Pons (tissue), 1 donor: ENCODE results near the gene ATAD2B.
"Not testable (repeated sequence)": the region's sequence is repeated elsewhere in the genome, so short reads cannot be mapped to it uniquely, and the experiment has no call there.

ENCODE experiments used
- DNase-seq: peaks from one replicate; pipeline ENCODE4 v3.0.0-alpha.2; 2016; ENCODE audit warnings: low spot score

Gene ATAD2B

DNA sequence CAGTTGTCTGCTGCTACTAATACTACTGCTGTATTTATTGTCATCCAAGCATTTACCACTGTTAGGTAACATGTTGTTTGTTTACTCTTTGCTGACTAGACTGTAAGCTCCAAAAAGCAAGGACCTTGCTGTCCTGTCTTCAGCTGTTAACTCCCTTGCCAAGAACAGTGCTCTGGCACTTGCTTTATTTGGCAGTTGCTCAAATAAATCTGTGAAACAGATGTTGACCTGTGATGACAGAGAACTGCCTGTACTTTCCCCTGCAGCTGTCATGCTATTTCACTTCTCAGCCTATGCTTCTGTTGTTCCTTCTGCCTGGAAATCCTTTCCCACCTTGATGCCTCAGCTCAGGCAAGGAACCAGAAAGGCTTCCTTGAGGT is 181.2 kb downstream of the ATAD2B start:
- DNase-seq, result peak; percentile 12

DNA sequence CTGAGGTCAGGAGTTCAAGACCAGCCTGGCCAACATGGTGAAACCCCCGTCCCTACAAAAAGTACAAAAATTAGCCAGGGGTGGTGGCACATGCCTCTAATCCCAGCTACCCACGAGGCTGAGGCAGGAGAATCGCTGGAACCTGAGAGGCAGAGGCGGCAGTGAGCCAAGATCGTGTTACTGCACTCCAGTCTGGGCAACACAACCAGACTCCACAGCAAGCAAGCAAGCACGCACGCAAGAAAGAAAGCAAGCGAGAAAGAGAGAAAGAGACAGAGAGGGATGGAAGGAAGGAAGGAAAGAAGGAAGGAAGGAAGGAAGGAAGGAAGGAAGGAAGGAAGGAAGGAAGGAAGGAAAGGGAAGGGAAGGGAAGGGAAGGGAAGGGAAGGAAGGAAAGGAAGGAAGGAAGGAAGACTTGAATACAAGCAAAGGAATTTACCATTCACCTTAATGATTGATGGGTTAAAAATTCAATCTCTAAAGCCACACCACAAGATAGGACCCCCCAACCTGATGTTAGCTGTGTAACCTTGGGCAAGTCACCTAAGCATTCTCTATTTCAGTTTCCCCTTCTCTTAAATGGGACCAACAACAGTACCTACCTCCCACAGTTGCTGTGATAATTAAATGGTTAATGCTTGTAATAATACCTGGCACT is 181.7 kb downstream of the ATAD2B start:
- DNase-seq, result no peak

GRCh38 chr2:23736783-23737182 is 190.1 kb downstream of the ATAD2B start:
- DNase-seq, result not testable (repeated sequence)

DNA sequence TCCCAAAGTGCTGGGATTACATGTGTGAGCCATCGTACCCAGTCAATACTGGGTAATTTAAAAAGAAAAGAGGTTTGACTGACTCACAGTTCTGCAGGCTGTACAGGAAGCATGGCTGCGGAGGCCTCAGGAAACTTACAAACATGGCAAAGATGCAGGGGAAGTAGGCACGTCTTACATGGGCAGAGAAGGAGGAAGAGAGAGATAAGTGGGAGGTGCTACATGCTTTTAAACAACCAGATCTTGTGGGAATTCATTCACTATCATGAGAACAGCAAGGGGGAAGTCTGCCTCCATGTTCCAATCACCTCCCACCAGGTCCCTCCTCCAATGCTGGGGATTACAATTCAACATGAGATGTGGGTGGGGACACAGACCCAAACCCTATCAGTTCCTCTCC is 192.5 kb downstream of the ATAD2B start:
- DNase-seq, result no peak

- not testable (repeated sequence) for DNase-seq
Measured at GRCh38 chr2:23723029-23723428, 203.9 kb downstream of the ATAD2B start.

DNA sequence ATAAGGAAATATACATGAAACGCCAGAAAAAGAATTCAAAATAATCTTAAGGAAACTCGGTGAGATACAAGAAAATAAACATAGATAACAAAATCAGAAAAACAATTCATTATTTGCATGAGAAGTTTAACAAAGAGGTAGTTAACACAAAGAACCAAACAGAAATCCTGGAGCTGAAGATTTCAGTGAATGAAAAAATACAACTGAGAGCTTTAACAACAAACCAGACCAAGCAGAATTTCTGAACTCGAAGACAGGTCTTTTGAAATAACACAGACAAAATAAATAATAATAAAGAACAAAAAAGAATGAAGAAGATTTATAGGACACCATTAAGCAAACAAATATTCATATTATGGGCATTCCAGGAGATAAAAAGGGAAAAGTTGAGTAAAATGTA is 204.7 kb downstream of the ATAD2B start:
- DNase-seq, result no peak

DNA sequence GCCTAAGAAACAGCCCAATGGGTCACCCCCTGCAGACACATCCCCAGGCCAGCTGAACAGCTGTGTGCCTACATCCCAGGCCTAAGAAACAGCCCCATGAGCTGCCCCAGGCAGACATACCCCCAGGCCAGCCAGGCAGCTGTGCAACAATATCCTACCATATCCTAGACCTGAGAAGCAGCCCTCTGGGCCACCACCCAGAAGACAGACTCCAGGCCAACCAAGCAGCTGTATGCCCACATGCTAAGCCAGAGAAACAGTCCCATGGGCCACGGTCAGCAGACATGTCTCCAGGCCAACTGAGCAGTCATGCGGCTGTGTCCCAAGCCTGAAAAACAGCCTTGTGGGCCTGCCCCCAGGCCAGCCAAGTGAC is 205.5 kb downstream of the ATAD2B start:
- DNase-seq, result no peak

- DNase-seq, result no peak
Measured at GRCh38 chr2:23720705-23721453, 206.0 kb downstream of the ATAD2B start.

- DNase-seq, result no peak
Measured at GRCh38 chr2:23719716-23720115, 207.2 kb downstream of the ATAD2B start.

- DNase-seq, result no peak
Measured at GRCh38 chr2:23718931-23719700, 207.8 kb downstream of the ATAD2B start.

DNA sequence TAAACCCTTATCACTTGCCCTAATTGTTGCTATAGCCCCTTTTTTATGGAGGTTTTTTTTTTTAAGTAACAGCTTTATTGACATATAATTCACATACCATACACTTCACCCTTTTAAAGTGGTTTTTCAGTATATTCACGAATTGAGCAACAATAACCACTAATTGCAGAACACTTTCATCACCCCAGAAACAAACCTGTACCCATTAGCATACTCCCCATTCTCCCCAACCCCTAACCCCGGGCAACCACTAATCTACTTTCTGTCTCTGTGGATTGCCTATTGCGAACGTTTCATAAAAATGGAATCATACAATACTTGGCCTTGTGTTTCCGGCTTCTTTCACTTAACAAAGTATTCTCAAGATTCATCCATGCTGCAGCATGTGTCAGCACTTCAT is 213.6 kb downstream of the ATAD2B start:
- no peak for DNase-seq

DNA sequence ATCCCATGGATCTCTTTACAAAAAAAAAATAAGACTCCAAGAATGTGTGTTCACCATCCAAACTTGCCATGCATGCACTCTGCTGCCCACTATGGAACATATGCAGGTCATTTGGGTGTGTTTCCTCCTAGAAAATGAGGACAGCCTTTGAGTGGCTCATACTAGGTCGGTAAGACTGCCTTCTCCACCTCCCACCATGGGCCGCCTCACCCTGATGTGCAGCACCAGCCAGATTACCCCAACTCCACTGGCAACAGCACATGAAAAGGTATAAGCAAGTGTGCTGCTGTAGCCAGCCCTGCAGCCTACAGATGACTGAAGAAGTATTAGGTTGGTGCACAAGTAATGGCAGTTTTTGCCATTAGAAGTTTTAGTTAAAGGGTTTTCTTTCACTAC is 214.2 kb downstream of the ATAD2B start:
- no peak for DNase-seq

DNA sequence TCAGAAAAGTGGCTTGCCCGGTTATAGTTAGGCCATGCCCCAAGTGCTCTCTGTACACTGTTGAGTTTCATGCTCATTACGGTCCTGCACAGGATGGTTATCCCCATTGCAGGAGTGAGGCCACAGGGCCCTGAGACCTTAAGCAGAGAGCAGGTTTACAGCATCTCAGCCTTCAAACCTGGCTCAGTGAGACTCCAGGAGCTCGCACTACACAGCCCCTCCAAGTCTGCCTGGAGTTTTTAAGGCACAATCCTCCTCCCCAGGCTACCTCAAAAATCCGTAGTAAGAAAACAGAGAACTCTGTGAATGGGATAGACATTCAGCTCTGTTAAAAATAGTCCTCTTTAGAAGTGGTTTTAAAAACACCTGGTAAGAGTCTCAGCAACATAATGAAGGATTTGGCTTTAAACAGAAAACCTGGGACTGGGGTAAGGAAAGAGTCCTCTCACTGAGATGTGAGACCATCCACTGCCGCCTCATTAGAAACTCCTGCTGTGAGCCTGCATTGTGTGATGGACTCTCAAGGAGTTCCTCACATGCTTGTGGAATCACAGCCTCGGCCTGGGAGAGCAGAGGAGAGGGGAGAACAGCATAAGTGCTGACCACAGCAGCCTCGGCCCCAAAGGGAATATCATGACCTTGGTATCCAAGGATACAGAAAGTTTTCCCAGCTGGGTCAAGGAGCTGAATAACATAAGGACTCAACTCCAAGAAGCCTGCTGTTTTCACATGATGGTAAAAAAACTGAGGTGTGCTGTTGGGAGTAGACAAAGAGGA is 214.8 kb downstream of the ATAD2B start:
- DNase-seq, result peak; percentile 6

GRCh38 chr2:23709311-23709710 is 217.6 kb downstream of the ATAD2B start:
- no peak for DNase-seq

DNA sequence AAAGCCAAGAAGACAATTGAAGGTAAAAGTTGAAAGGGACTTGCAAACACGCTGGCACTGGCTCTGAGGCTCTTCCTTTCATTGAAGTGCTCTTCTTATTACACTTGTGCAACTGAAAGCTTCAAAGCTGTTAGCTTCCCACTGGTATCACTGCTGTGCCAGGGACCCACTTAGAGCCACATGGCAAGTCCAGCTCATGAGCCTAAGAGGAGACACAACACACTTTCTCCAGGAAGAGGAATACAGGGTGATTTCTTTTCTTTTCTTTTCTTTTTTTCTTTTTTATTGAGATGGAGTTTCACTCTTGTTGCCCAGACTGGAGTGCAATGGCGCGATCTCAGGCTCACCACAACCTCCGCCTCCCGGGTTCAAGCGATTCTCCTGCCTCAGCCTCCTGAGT is 218.2 kb downstream of the ATAD2B start:
- DNase-seq, result no peak

DNA sequence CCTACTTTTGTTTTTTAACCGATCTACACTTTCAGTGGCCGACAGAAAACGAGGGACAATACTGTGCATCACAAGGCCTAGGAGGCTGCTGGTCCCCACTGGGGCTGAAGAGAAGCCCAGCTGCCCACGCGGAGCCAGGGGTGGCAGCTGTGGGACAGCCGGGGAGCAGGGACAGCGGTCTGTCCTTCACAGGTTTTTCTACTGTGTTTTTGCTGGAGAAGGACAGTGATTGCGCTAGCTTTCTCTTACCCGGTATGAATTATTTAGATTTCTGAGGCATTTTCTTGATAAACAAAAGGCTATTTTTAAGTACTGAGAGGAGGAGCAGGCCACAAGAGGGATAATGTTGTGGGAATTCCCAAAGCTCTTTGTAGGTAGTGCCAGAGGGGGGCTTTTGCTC is 219.8 kb downstream of the ATAD2B start:
- no peak for DNase-seq

- no peak for DNase-seq
Measured at GRCh38 chr2:23706613-23707078, 220.3 kb downstream of the ATAD2B start.

DNA sequence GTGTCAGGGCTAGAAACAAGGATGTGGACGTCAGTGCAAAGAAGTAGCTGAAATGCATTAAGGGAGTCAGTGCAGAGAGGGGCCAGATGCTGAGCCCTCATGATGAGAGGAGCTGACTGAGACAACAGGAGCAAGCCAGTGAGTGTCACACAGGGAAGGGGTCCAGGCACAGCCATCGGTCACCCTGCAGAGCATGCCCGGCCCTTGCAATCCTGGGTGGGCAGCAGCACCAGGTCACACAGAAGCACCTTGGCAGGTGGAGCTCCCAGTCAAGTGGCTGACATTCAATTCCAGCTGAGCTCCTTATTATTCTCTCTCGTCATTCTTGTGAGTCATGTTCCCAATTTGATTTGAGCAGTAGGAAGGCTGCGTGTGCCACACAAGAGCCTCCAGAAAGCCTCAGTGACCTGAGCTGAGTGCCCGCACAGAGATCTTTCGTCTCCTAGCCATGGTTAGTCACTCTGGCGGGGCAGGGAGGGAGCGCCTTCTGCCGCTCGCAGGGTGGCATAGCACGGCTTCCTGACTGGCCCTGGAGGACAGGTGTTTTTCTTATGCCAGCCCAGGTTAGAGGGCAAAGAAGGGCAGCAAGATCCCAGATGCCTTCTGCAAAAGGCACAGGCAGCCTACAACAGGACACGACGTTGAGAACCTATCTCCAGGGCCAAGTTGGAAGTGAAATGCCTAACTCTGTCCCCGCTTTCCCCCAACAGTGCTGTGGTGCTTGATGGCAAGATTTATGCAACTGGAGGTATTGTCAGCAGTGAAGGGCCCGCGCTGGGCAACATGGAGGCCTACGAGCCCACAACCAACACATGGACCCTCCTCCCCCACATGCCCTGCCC is 220.9 kb downstream of the ATAD2B start:
- no peak for DNase-seq

GRCh38 chr2:23703583-23704385 is 223.1 kb downstream of the ATAD2B start:
- DNase-seq, result no peak

DNA sequence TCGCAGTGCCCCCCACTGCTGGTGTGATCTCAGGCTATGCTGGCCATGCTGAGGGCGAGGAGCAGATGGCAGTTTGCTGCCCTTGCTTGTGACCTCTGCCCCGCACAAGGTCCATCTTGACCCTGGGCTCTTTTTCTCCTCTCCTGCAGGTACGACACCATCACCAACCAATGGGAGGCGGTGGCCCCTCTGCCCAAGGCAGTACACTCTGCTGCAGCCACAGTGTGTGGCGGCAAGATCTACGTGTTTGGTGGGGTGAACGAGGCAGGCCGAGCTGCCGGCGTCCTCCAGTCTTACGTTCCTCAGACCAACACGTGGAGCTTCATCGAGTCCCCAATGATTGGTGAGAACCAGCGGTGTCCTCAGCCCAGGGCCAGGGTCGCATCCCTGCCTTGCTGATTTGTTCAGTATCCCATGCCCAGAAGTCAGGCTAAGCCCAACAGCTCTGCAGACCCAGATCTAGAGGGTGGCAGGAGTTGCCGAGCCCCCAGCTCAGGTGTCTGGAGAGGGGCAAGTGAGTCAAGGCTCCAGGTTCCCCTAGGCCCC is 223.8 kb downstream of the ATAD2B start:
- DNase-seq, result no peak
